WTC11 (cell line): Measurements from ENCODE around the gene PPP1R14D.

Experiments used
- ESRRA ChIP-seq: sonication (generic); formaldehyde crosslinking; IDR thresholded peaks from 2 replicates; pipeline ENCODE4 v1.8.1; 2022; ENCODE audit warnings: mild to moderate bottlenecking, missing genetic modification reagents, borderline replicate concordance
- MAX ChIP-seq: sonication (generic); formaldehyde crosslinking; IDR thresholded peaks from 2 replicates; pipeline ENCODE4 v1.8.0; 2022; ENCODE audit warnings: mild to moderate bottlenecking, missing genetic modification reagents
- NR2C2 ChIP-seq: sonication (generic); formaldehyde crosslinking; IDR thresholded peaks from 2 replicates; pipeline ENCODE4 v1.8.0; 2022; ENCODE audit warnings: mild to moderate bottlenecking, missing genetic modification reagents
- RORB ChIP-seq: fragments of 250-450 bp; sonication (Bioruptor Pico); IDR thresholded peaks from 2 replicates; pipeline ENCODE4 v1.9.0; 2021; ENCODE audit warnings: mild to moderate bottlenecking
- TEAD4 ChIP-seq: sonication (generic); formaldehyde crosslinking; IDR thresholded peaks from 2 replicates; pipeline ENCODE4 v1.8.0; 2022; ENCODE audit warnings: mild to moderate bottlenecking, missing genetic modification reagents
- ZNF263 ChIP-seq: sonication (generic); formaldehyde crosslinking; IDR thresholded peaks from 2 replicates; pipeline ENCODE4 v1.8.1; 2022; ENCODE audit warnings: low read depth, mild to moderate bottlenecking, moderate library complexity, missing genetic modification reagents
- ZNF671 ChIP-seq: fragments of 250-450 bp; sonication (Bioruptor Pico); IDR thresholded peaks from 2 replicates; pipeline ENCODE4 v1.8.0; 2021; ENCODE audit warnings: mild to moderate bottlenecking
- TF ChIP-seq, protein P1 (sequence below): fragments of 200-600 bp; IDR thresholded peaks from 2 replicates; pipeline ENCODE4 v1.8.0; 2022; ENCODE audit warnings: antibody characterized with exemption

DNA sequence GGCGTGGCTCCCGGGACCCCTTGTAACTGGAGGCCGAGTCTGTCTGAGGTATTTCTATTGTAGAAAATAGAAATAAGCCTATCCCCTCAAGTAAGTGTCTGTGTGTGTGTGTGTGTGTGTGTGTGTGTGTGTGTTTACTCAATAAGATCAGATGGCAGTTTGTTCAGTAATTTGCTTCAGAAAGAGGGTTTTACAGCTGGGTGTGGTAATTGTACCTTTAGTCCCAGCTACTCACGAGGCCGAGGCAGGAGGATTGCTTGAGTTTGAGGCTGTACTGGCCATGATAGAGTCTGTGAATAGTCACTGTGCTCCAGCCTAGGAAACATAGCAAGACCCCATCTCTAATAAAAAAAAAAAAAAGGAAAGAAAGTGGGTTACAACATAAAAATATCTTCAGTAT lies 24.0 kb upstream of the PPP1R14D start:
- TF ChIP-seq RORB (CRISPR knock-in tag) (no peak), ZNF671 (CRISPR knock-in tag) (no peak), TEAD4 (no peak), MAX (CRISPR knock-in tag) (no peak), NR2C2 (CRISPR knock-in tag) (no peak), ZNF263 (no peak), ESRRA (CRISPR knock-in tag) (no peak)
- TF ChIP-seq, protein P1, sequence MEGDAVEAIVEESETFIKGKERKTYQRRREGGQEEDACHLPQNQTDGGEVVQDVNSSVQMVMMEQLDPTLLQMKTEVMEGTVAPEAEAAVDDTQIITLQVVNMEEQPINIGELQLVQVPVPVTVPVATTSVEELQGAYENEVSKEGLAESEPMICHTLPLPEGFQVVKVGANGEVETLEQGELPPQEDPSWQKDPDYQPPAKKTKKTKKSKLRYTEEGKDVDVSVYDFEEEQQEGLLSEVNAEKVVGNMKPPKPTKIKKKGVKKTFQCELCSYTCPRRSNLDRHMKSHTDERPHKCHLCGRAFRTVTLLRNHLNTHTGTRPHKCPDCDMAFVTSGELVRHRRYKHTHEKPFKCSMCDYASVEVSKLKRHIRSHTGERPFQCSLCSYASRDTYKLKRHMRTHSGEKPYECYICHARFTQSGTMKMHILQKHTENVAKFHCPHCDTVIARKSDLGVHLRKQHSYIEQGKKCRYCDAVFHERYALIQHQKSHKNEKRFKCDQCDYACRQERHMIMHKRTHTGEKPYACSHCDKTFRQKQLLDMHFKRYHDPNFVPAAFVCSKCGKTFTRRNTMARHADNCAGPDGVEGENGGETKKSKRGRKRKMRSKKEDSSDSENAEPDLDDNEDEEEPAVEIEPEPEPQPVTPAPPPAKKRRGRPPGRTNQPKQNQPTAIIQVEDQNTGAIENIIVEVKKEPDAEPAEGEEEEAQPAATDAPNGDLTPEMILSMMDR, result no peak
